Astrocyte of the spinal cord (primary cell): ENCODE measurements around the gene SVOP.

Source experiments
- DNase-seq: peaks from one replicate; pipeline ENCODE4 v3.0.0; 2011; ENCODE audit warnings: low read depth, low spot score
- H3K4me3 ChIP-seq: 2 replicates; pipeline ENCODE4 v1.5.1; 2011; ENCODE audit warnings: low read depth, mild to moderate bottlenecking, low read length, moderate library complexity
- in situ Hi-C: cut with HindIII; loops from 2 replicates; pipeline ENCODE4 v1.10.0; 2017; ENCODE audit warnings: low sequenced_read_pairs
- TF ChIP-seq, protein P1 (sequence below): IDR thresholded peaks from 2 replicates; pipeline ENCODE4 v1.5.1; 2012; ENCODE audit warnings: low read depth, mild to moderate bottlenecking, low read length, inconsistent platforms

Gene SVOP

DNA sequence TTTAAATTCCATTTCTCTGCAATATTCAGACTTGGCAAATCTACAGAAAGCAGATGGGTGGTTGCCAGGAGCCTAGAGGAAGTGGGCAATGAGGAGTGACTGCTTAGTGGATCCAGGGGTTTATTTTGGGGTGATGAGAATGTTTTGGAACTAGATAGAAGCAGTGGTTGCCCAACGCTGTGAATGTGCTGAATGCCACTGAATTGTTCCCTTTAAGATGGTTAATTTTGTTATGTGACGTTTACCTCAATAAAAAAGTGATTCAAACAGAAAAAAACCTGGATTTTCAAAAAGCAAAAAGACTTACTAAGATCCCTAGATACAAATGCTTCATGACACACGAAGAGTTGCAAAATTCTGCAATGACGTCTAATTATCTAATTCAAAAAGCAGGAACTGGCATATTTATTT, 106.7 kb downstream of the SVOP start:
- TF ChIP-seq, protein P1, sequence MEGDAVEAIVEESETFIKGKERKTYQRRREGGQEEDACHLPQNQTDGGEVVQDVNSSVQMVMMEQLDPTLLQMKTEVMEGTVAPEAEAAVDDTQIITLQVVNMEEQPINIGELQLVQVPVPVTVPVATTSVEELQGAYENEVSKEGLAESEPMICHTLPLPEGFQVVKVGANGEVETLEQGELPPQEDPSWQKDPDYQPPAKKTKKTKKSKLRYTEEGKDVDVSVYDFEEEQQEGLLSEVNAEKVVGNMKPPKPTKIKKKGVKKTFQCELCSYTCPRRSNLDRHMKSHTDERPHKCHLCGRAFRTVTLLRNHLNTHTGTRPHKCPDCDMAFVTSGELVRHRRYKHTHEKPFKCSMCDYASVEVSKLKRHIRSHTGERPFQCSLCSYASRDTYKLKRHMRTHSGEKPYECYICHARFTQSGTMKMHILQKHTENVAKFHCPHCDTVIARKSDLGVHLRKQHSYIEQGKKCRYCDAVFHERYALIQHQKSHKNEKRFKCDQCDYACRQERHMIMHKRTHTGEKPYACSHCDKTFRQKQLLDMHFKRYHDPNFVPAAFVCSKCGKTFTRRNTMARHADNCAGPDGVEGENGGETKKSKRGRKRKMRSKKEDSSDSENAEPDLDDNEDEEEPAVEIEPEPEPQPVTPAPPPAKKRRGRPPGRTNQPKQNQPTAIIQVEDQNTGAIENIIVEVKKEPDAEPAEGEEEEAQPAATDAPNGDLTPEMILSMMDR, result no peak
- in situ Hi-C loops, result no loop called here
- no peak for DNase-seq
- H3K4me3 ChIP-seq, result no peak overlapping the region

DNA sequence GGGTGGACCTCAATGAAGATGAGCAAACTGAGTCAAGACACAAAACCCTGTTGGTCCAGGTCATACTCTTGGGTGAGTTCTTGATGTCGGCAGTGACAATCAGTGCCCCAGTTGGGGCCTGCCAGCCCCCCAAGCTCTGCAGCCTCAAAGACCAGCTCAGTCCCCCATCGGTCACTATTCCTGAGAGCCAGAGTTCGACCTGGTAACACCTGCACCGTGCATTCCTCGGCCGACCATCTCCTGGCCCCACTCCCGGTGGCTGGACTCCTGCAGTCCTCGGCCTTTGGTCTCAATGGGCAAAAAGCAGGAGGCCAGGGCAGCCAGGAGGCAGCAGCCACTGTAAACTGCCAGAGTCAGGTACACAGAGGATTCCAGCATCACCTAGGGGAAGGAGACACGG, 108.5 kb downstream of the SVOP start:
- no peak for DNase-seq
- H3K4me3 ChIP-seq, result no peak overlapping the region
- TF ChIP-seq, protein P1, result no peak
- in situ Hi-C loops, result no loop called here

DNA sequence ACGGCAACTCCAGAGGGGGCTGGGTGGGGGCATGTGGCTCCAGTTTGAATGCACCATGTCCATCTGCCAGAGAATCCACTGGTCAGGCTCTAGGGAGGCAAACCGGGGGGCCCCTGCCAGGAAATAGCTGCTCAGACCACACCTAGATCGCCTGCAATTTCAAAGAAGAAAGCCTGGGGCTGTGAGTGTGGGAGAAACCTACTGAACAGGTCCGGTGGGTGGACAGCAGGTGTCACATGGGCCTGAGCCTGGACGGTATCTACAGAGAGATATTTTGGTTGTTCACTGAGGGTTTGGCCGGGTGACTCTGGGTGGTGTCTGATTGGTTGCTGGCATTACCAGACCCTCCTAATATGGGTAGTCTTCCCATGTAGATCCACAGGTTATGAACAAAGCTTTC, 109.0 kb downstream of the SVOP start:
- in situ Hi-C loops, result no loop called here
- H3K4me3 ChIP-seq, result no peak overlapping the region
- DNase-seq, result no peak
- TF ChIP-seq, protein P1, result no peak

DNA sequence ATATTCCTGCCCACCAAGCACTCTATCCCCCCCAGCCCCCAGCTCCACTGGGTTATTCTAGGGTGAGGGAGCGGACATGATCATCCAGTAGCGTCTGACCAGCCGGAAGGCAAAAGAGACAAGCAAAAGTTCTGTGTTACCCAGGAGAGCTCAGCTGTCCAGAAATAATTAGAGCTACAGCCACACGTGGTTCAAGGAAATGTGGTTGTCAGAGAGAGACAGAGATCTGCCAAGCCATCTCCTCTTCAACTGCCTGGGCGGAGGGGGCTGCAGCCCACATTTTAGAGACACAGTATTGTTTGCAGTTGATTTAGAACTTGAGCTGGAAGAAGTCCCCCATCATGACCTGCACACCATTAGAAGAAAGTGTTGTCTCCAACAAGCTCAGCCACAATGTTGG, 110.5 kb downstream of the SVOP start:
- TF ChIP-seq, protein P1, result no peak
- no peak overlapping the region for H3K4me3 ChIP-seq
- no peak for DNase-seq
- in situ Hi-C loops, result no loop called here

DNA sequence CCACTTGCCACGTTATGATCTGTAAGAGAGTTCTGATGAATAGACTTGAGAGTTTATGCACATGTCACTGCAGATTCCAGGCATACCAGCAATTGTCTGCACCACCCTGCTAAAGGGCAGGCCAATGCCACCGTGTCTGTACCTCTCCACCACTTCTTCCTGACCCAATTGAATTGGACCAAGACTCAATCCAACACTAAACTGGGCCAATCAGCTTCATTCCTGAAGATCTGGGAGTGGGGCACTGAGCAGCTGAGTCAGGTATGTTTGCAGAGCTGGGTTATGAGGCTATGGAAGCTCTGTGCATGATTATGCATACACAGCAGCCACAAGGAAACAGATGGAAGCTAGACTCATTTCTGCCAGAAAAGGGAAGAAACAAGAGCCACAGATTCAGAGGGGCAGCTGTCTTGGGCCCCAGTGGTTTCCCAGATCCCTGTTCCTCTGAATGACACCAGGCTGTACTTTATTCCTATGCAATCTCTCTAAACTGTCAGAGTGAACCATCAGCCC, 113.0 kb downstream of the SVOP start:
- H3K4me3 ChIP-seq, result no peak overlapping the region
- no peak for DNase-seq
- TF ChIP-seq, protein P1, result no peak
- in situ Hi-C loops, result no loop called here

DNA sequence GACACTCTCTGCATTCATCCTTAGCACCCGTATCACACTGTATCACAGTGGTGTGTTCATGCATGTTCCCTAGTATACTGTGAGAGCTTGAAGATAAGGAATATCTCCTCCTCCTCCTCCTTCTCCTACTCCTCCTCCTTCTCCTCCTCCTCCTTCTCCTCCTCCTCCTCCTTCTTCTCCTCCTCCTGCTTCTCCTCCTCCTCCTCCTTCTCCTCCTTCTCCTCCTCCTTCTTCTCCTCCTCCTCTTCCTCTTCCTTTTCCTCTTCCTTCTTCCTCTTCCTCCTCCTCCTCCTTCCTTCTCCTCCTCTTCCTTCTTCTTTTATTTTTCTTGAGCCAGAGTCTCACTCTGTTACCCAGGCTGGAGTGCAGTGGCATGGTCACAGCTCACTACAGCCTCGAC, 113.9 kb downstream of the SVOP start:
- H3K4me3 ChIP-seq, result no peak overlapping the region
- in situ Hi-C loops, result no loop called here
- DNase-seq, result no peak
- TF ChIP-seq, protein P1, result no peak

DNA sequence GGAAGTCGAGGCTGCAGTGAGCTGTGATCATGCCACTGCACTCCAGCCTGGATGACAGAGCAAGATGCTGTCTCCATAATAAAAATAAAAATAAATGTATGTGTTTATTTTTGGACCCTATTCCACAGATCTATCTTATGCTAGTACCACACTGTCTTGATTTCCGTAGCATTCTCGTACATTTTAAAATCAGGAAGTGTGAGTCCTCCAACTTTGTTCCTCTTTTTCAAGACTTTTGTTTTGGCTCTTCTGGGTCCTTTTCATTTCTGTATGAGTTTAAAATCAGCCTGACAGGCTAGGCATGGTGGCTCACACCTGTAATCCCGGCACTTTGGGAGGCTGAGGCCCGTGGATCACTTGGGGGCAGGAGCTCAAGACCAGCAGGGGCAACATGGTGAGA, 115.1 kb downstream of the SVOP start:
- TF ChIP-seq, protein P1, result no peak
- in situ Hi-C loops, result no loop called here
- no peak overlapping the region for H3K4me3 ChIP-seq
- no peak for DNase-seq
